Measurements from ENCODE around the gene RBM39.

- TF ChIP-seq CTCF (IDR thresholded peaks at IDR 0.05 in 4 of 5, conservative IDR thresholded peaks at IDR 0.05 in 1 of 5), result no peak
- no peak for TF ChIP-seq POLR2A (IDR thresholded peaks at IDR 0.05)
Measured at GRCh38 chr20:35738410-35739179, 3.5 kb downstream of the RBM39 start.

Measured in gastrocnemius medialis (tissue), 4 donors.